GM23338 (cell line): ENCODE results near the gene ARL2.
A peak's percentile ranks its signal among the peaks of the same experiment; 100 is the strongest.

Experiments
- CTCF ChIP-seq, 2 experiments: fragments of 200-600 bp in 1 of 2; sonication (generic) in 1 of 2; conservative IDR thresholded peaks; 2 replicates each; pipeline versions ENCODE4 v1.5.1 to v1.6.1; 2016 to 2017; ENCODE audit warnings: antibody characterized with exemption in 2 of 2, low read depth in 2 of 2, mild to moderate bottlenecking in 2 of 2, moderate library complexity in 1 of 2
- EZH2 ChIP-seq: fragments of 200-600 bp; sonication (generic); IDR thresholded peaks from one replicate; pipeline ENCODE4 v1.8.0; 2017; ENCODE audit warnings: antibody characterized with exemption, mild to moderate bottlenecking, low read depth; ENCODE audit not compliant: unreplicated experiment
- JUNB ChIP-seq: IDR thresholded peaks from one replicate; pipeline ENCODE4 v1.6.1; 2016; ENCODE audit warnings: antibody characterized with exemption; ENCODE audit not compliant: unreplicated experiment
- POLR2AphosphoS5 ChIP-seq: IDR thresholded peaks from 2 replicates; pipeline ENCODE4 v1.6.1; 2016; ENCODE audit warnings: antibody characterized with exemption, low read depth

- no peak for TF ChIP-seq EZH2
- TF ChIP-seq CTCF (conservative IDR thresholded peaks at IDR 0.05; ENCODE audit: low read depth in 2 of 2), result no peak
- peak; percentile 19; the same call in 1 of the 2 replicates for TF ChIP-seq POLR2AphosphoS5
- no peak for TF ChIP-seq JUNB
Measured at GRCh38 chr11:65047581-65048422, 33.8 kb downstream of the ARL2 start.
